ENCODE measurements around the gene ATP6V1C2.

The ATP6V1C2 gene

GRCh38 chr2:10828346-10828745 is 106.9 kb downstream of the ATP6V1C2 start:
- no peaks in the 10 kb centered on the region for H3K36me3 Mint-ChIP-seq (ENCODE audit: low read depth)
- peaks cover 32% of the 10 kb centered on the region for H3K27me3 Mint-ChIP-seq (ENCODE audit: low read depth)
- DNase-seq (ENCODE audit: low spot score), result no peak
- no peak overlapping the region for H3K27ac Mint-ChIP-seq
- H3K4me1 Mint-ChIP-seq (ENCODE audit: low read depth), result peaks cover 4% of the 10 kb centered on the region
- H3K4me3 Mint-ChIP-seq, result no peak overlapping the region
- no peaks in the 10 kb centered on the region for H3K9me3 Mint-ChIP-seq

GRCh38 chr2:10829299-10829698 is 107.9 kb downstream of the ATP6V1C2 start:
- Mint-ChIP-seq H3K27ac (no peak overlapping the region), H3K27me3 (ENCODE audit: low read depth) (peaks cover 30% of the 10 kb centered on the region), H3K36me3 (ENCODE audit: low read depth) (no peaks in the 10 kb centered on the region), H3K9me3 (no peaks in the 10 kb centered on the region), H3K4me3 (no peak overlapping the region), H3K4me1 (ENCODE audit: low read depth) (peaks cover 4% of the 10 kb centered on the region)
- DNase-seq (ENCODE audit: low spot score), result no peak

DNA sequence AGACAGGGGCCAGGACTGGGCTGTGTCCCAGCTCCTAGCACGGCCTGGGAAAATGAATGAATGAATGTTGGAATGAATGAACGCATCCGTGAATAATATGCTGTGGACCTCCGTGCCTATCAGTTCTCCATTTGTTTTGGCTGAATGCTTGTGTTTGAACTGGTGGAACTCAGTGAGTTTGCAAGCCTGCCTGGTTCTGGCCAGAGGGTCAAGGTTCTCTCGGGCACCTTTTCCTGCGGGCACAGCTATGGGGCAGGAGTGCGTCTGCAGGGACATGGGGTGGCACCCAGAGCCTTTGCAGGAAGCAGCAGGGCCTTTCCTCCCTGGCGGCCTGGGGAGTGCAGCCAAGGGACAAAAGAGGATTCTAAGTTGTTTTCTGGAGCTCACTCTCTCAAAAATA is 108.8 kb downstream of the ATP6V1C2 start:
- H3K9me3 Mint-ChIP-seq, result no peaks in the 10 kb centered on the region
- no peaks in the 10 kb centered on the region for H3K36me3 Mint-ChIP-seq (ENCODE audit: low read depth)
- H3K4me1 Mint-ChIP-seq (ENCODE audit: low read depth), result peaks cover 4% of the 10 kb centered on the region
- DNase-seq (ENCODE audit: low spot score), result no peak
- H3K27ac Mint-ChIP-seq, result no peak overlapping the region
- no peak overlapping the region for H3K4me3 Mint-ChIP-seq
- peaks cover 30% of the 10 kb centered on the region for H3K27me3 Mint-ChIP-seq (ENCODE audit: low read depth)

DNA sequence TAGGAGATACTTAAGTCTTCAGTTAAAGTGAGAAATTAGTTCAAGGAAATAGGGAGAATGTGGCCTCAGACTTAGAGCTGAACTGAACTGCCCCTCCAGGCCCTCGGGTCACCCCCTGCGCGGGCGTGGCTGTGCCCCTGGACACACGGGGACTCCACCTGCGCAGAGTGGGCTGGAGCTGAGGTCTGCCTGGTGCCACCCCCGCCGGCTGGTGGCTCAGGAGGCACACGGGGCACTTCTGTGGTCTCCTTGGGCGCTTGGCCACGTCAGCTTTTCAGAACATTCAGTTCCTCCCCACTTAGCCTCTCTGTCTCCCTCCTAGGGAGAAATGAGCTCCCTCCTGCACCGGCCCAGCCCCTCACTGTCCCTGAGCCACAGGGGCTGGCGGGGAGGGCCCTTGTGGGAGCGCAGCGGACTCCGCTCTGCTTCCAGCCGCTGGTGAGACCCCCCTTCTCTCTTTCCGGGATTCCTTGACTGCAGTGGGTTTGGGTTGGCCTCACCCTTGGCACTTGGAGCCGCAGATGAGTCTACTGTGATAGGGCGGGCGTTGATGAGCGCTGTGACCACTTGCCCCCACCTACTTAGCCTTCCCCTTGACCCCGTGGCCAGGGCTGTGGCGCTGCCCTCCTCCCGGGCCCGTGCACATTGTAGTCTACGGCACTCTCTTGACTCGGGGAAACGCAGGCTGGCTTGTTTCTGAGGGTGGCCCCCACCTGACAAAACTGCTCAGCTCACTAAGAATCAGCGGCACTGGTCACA is 109.4 kb downstream of the ATP6V1C2 start:
- H3K27me3 Mint-ChIP-seq (ENCODE audit: low read depth), result peaks cover 30% of the 10 kb centered on the region
- no peaks in the 10 kb centered on the region for H3K9me3 Mint-ChIP-seq
- no peak for DNase-seq (ENCODE audit: low spot score)
- H3K4me1 Mint-ChIP-seq (ENCODE audit: low read depth), result peaks cover 4% of the 10 kb centered on the region
- H3K36me3 Mint-ChIP-seq (ENCODE audit: low read depth), result no peaks in the 10 kb centered on the region
- H3K27ac Mint-ChIP-seq, result no peak overlapping the region
- no peak overlapping the region for H3K4me3 Mint-ChIP-seq

- no peak for DNase-seq (ENCODE audit: low spot score)
- Mint-ChIP-seq H3K27ac (no peak overlapping the region), H3K4me1 (ENCODE audit: low read depth) (peaks cover 4% of the 10 kb centered on the region), H3K36me3 (ENCODE audit: low read depth) (no peaks in the 10 kb centered on the region), H3K9me3 (no peaks in the 10 kb centered on the region), H3K27me3 (ENCODE audit: low read depth) (peaks cover 26% of the 10 kb centered on the region), H3K4me3 (no peak overlapping the region)
Measured at GRCh38 chr2:10831400-10831985, 110.1 kb downstream of the ATP6V1C2 start.

- H3K36me3 Mint-ChIP-seq (ENCODE audit: low read depth), result no peaks in the 10 kb centered on the region
- no peak overlapping the region for H3K27ac Mint-ChIP-seq
- DNase-seq (ENCODE audit: low spot score), result peak; percentile 73
- H3K27me3 Mint-ChIP-seq (ENCODE audit: low read depth), result peaks cover 31% of the 10 kb centered on the region
- H3K4me1 Mint-ChIP-seq (ENCODE audit: low read depth), result peaks cover 4% of the 10 kb centered on the region
- no peaks in the 10 kb centered on the region for H3K9me3 Mint-ChIP-seq
- H3K4me3 Mint-ChIP-seq, result no peak overlapping the region
Measured at GRCh38 chr2:10832203-10832936, 110.9 kb downstream of the ATP6V1C2 start.

DNA sequence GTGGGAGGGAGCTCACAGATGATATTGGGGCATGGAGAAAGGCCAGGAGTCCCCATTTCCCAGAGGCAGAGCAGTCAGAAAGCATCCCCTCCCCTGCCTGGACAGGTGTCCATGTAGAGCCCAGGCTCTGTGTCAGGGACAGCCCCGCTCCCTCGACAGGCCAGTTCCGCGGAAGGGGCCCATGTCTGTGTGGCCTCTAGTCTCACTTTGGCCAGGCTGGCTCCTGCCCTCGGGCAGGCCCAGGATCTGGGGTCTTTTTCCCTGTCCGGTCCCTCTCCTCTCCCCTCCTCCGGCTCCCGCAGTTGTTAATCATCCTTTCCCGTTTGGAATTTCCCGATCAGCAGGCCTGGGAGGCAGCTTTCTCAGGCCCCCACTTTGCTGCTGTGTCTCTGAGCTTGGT is 111.6 kb downstream of the ATP6V1C2 start:
- Mint-ChIP-seq H3K9me3 (no peaks in the 10 kb centered on the region), H3K4me1 (ENCODE audit: low read depth) (peaks cover 4% of the 10 kb centered on the region), H3K36me3 (ENCODE audit: low read depth) (no peaks in the 10 kb centered on the region), H3K27ac (no peak overlapping the region), H3K4me3 (no peak overlapping the region), H3K27me3 (ENCODE audit: low read depth) (peaks cover 28% of the 10 kb centered on the region)
- DNase-seq (ENCODE audit: low spot score), result no peak

GRCh38 chr2:10834068-10834655 is 112.7 kb downstream of the ATP6V1C2 start:
- Mint-ChIP-seq H3K4me3 (no peak overlapping the region), H3K4me1 (ENCODE audit: low read depth) (peaks cover 4% of the 10 kb centered on the region), H3K9me3 (no peaks in the 10 kb centered on the region)

More at GRCh38 chr2:10834068-10834655, 112.7 kb downstream of the ATP6V1C2 start:
- Mint-ChIP-seq H3K27me3 (ENCODE audit: low read depth) (peaks cover 28% of the 10 kb centered on the region), H3K36me3 (ENCODE audit: low read depth) (no peaks in the 10 kb centered on the region), H3K27ac (no peak overlapping the region)
- DNase-seq (ENCODE audit: low spot score), result no peak

All from T-helper 2 cell treated with Interferon-gamma antibody and Interleukin-4, amounts not matched to agents 5 μg/mL and 100 μg/mL, for 36 hours (primary cell).